ENCODE measurements around the gene NECAB2.

The NECAB2 gene

GRCh38 chr16:84040226-84040822 lies 72.3 kb downstream of the NECAB2 start:
- Histone ChIP-seq H3K27me3 (ENCODE audit: insufficient read depth, poor library complexity, severe bottlenecking) (peaks cover 36% of the 10 kb centered on the region), H3K27ac (replicated peaks) (no peak overlapping the region), H3K4me3 (replicated peaks; ENCODE audit: insufficient read depth, low read length) (no peak overlapping the region)
- DNase-seq (ENCODE audit: low read depth in 1 of 2, low spot score in 1 of 2) = no peak
- TF ChIP-seq SPI1 (IDR thresholded peaks at IDR 0.05; ENCODE audit: borderline replicate concordance, low read depth) (no peak), REST (IDR thresholded peaks at IDR 0.05; ENCODE audit: insufficient replicate concordance, low read depth) (no peak), GABPA (IDR thresholded peaks at IDR 0.05; ENCODE audit: low read depth) (no peak), POLR2AphosphoS5 (IDR thresholded peaks at IDR 0.05; ENCODE audit: low read depth) (no peak)
- TF ChIP-seq, protein P1, sequence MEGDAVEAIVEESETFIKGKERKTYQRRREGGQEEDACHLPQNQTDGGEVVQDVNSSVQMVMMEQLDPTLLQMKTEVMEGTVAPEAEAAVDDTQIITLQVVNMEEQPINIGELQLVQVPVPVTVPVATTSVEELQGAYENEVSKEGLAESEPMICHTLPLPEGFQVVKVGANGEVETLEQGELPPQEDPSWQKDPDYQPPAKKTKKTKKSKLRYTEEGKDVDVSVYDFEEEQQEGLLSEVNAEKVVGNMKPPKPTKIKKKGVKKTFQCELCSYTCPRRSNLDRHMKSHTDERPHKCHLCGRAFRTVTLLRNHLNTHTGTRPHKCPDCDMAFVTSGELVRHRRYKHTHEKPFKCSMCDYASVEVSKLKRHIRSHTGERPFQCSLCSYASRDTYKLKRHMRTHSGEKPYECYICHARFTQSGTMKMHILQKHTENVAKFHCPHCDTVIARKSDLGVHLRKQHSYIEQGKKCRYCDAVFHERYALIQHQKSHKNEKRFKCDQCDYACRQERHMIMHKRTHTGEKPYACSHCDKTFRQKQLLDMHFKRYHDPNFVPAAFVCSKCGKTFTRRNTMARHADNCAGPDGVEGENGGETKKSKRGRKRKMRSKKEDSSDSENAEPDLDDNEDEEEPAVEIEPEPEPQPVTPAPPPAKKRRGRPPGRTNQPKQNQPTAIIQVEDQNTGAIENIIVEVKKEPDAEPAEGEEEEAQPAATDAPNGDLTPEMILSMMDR (IDR thresholded peaks at IDR 0.05; ENCODE audit: insufficient read depth, low read length) = no peak

GRCh38 chr16:84040823-84041820 lies 73.1 kb downstream of the NECAB2 start:
- no peak overlapping the region for H3K27ac ChIP-seq (replicated peaks)
- TF ChIP-seq REST (IDR thresholded peaks at IDR 0.05; ENCODE audit: insufficient replicate concordance, low read depth) (no peak), SPI1 (IDR thresholded peaks at IDR 0.05; ENCODE audit: borderline replicate concordance, low read depth) (no peak), POLR2AphosphoS5 (IDR thresholded peaks at IDR 0.05; ENCODE audit: low read depth) (no peak), GABPA (IDR thresholded peaks at IDR 0.05; ENCODE audit: low read depth) (no peak)
- TF ChIP-seq, protein P1 (IDR thresholded peaks at IDR 0.05; ENCODE audit: insufficient read depth, low read length) = no peak
- no peak overlapping the region for H3K4me3 ChIP-seq (replicated peaks; ENCODE audit: insufficient read depth, low read length)
- peaks cover 36% of the 10 kb centered on the region for H3K27me3 ChIP-seq (ENCODE audit: insufficient read depth, poor library complexity, severe bottlenecking)
- no peak for DNase-seq (ENCODE audit: low read depth in 1 of 2, low spot score in 1 of 2)

- DNase-seq (ENCODE audit: low read depth in 1 of 2, low spot score in 1 of 2) = no peak
- TF ChIP-seq REST (IDR thresholded peaks at IDR 0.05; ENCODE audit: insufficient replicate concordance, low read depth) (no peak), SPI1 (IDR thresholded peaks at IDR 0.05; ENCODE audit: borderline replicate concordance, low read depth) (no peak), POLR2AphosphoS5 (IDR thresholded peaks at IDR 0.05; ENCODE audit: low read depth) (no peak), GABPA (IDR thresholded peaks at IDR 0.05; ENCODE audit: low read depth) (no peak)
- TF ChIP-seq, protein P1 (IDR thresholded peaks at IDR 0.05; ENCODE audit: insufficient read depth, low read length) = no peak
- Histone ChIP-seq H3K4me3 (replicated peaks; ENCODE audit: insufficient read depth, low read length) (no peak overlapping the region), H3K27me3 (ENCODE audit: insufficient read depth, poor library complexity, severe bottlenecking) (peaks cover 36% of the 10 kb centered on the region), H3K27ac (replicated peaks) (no peak overlapping the region)
Observed at GRCh38 chr16:84041881-84042280, 73.8 kb downstream of the NECAB2 start.
